ENCODE data around the gene AKT2. TPM values are rescaled to one million over a fixed set of nuclear protein-coding genes. Genes with fewer than 3 reads are reported as not detected.

The AKT2 gene
- total and polyA plus RNA-seq, 12 donors, result 49.2 to 195 (median 113) TPM

GRCh38 chr19:40249781-40250180 is 35.4 kb downstream of the AKT2 start:
- no peak for DNase-seq
- H3K9me3 ChIP-seq (replicated peaks in 1 of 3), result no peaks in the 10 kb centered on the region
- H3K4me1 ChIP-seq (replicated peaks in 1 of 2), result peaks cover 4 to 20% of the 10 kb centered on the region in 2 donors
- no peak for TF ChIP-seq POLR2A (IDR thresholded peaks at IDR 0.05)
- TF ChIP-seq, protein P1, sequence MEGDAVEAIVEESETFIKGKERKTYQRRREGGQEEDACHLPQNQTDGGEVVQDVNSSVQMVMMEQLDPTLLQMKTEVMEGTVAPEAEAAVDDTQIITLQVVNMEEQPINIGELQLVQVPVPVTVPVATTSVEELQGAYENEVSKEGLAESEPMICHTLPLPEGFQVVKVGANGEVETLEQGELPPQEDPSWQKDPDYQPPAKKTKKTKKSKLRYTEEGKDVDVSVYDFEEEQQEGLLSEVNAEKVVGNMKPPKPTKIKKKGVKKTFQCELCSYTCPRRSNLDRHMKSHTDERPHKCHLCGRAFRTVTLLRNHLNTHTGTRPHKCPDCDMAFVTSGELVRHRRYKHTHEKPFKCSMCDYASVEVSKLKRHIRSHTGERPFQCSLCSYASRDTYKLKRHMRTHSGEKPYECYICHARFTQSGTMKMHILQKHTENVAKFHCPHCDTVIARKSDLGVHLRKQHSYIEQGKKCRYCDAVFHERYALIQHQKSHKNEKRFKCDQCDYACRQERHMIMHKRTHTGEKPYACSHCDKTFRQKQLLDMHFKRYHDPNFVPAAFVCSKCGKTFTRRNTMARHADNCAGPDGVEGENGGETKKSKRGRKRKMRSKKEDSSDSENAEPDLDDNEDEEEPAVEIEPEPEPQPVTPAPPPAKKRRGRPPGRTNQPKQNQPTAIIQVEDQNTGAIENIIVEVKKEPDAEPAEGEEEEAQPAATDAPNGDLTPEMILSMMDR (IDR thresholded peaks at IDR 0.05), result no peak
- H3K27ac ChIP-seq, result no peak overlapping the region
- whole genome bisulfite sequencing, 4 donors, result 71 to 76% (median 73%) methylated on average over 11 of the region's 11 CpGs
- H3K27me3 ChIP-seq, result no peaks in the 10 kb centered on the region
- intact Hi-C loops (cut with DNase I), result no loop called here
- peaks cover 0 to 16% of the 10 kb centered on the region in 2 donors for H3K36me3 ChIP-seq (replicated peaks in 1 of 2)
- no peak overlapping the region for H3K4me3 ChIP-seq

DNA sequence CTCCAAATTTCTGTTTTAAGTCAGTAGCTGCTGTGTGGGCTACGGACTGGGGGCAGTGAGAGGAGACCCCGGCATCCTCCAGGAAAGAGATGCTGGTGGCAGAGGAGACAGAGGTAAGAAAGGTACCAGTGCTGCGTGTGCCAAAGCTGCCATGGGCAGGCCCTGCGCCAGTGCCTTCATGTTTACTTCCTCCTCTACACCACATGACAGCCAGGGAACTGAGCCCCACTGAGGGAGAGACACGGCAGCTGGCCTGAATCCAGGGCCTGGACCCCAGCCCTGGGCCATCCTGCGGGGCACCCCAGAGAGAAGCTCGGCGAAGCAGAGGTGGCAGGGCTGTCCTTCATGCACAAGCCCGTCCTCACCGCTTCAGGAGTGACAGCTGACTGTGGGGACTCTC is 35.9 kb downstream of the AKT2 start:
- intact Hi-C loops (cut with DNase I), result no loop called here
- TF ChIP-seq, protein P1 (IDR thresholded peaks at IDR 0.05), result no peak
- no peak for TF ChIP-seq POLR2A (IDR thresholded peaks at IDR 0.05)
- no peak overlapping the region for H3K27ac ChIP-seq
- WGBS, 4 donors, result 73 to 81% (median 80%) methylated on average over 9 to 10 of the region's 10 CpGs
- peaks cover 0 to 16% of the 10 kb centered on the region in 2 donors for H3K4me1 ChIP-seq (replicated peaks in 1 of 2)
- DNase-seq, result no peak
- H3K36me3 ChIP-seq (replicated peaks in 1 of 2), result peaks cover 0 to 12% of the 10 kb centered on the region in 2 donors
- no peaks in the 10 kb centered on the region for H3K27me3 ChIP-seq
- H3K9me3 ChIP-seq (replicated peaks in 1 of 3), result no peaks in the 10 kb centered on the region
- no peak overlapping the region for H3K4me3 ChIP-seq

- intact Hi-C loops (cut with DNase I), result no loop called here
- Histone ChIP-seq H3K27me3 (no peaks in the 10 kb centered on the region), H3K36me3 (replicated peaks in 1 of 2) (peaks cover 0 to 9% of the 10 kb centered on the region in 2 donors), H3K4me1 (replicated peaks in 1 of 2) (peaks cover 3 to 10% of the 10 kb centered on the region in 2 donors), H3K4me3 (no peak overlapping the region), H3K9me3 (replicated peaks in 1 of 3) (no peaks in the 10 kb centered on the region), H3K27ac (peak overlapping the region in 1 of 5 donors; percentile 15)
- DNase-seq, result no peak
- WGBS, 4 donors, result 75 to 89% (median 82%) methylated on average over 10 to 12 of the region's 12 CpGs
- TF ChIP-seq, protein P1 (IDR thresholded peaks at IDR 0.05), result no peak
- TF ChIP-seq POLR2A (IDR thresholded peaks at IDR 0.05), result no peak
Measured at GRCh38 chr19:40247735-40248262, 37.3 kb downstream of the AKT2 start.

DNA sequence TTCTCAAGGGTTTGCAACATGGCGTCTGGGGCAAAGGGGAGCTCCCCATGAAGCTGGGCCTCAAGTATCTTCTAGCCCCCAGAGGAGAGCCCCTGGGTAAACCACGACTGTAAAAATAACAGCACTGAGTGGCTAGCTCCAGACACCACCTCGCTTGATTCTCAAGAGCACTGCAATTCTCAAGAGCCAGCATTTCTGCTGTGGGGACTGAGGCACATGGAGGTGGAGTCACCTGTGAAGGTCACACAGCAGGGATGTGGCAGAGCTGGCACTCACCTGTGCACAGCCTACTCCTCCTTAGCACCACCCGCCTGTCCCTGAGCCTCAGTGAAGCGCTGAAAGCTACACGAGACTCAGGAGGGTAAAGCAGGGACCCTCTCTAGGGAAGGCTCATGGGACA is 38.0 kb downstream of the AKT2 start:
- intact Hi-C loops (cut with DNase I), result no loop called here
- H3K4me3 ChIP-seq, result no peak overlapping the region

More for the DNA sequence above, 38.0 kb downstream of the AKT2 start:
- TF ChIP-seq, protein P1 (IDR thresholded peaks at IDR 0.05), result no peak
- TF ChIP-seq POLR2A (IDR thresholded peaks at IDR 0.05), result no peak
- 85 to 92% (median 90%) methylated on average over 2 to 6 of the region's 6 CpGs for WGBS, 4 donors
- Histone ChIP-seq H3K27ac (peak overlapping the region in 1 of 5 donors; percentile 15), H3K36me3 (replicated peaks in 1 of 2) (peaks cover 0 to 9% of the 10 kb centered on the region in 2 donors), H3K27me3 (no peaks in the 10 kb centered on the region), H3K4me1 (replicated peaks in 1 of 2) (peaks cover 9 to 15% of the 10 kb centered on the region in 2 donors), H3K9me3 (replicated peaks in 1 of 3) (no peaks in the 10 kb centered on the region)
- no peak for DNase-seq

All from adrenal gland (tissue), 12 donors.